SK-N-SH treated with all-trans-retinoic acid at 6 μM for 48 hours (cell line): ENCODE data around the gene ERLIN1.

Experiments
- ATAC-seq: fragments of 200-7000 bp; cut with Tn5 transposase; 3 replicates; pipeline ENCODE4 v1.9.1; 2020; ENCODE audit warnings: mild to moderate bottlenecking, moderate library complexity
- ARNTL ChIP-seq: fragments of 450-650 bp; formaldehyde crosslinking; IDR thresholded peaks from 2 replicates; pipeline ENCODE4 v1.5.0; 2020; ENCODE audit warnings: low read depth, mild to moderate bottlenecking, moderate library complexity, borderline replicate concordance
- ESRRG ChIP-seq: fragments of 250-450 bp; sonication (Bioruptor Pico); IDR thresholded peaks from 2 replicates; pipeline ENCODE4 v1.6.1; 2021; ENCODE audit warnings: mild to moderate bottlenecking
- GLIS3 ChIP-seq: fragments of 250-450 bp; sonication (Bioruptor Pico); IDR thresholded peaks from 2 replicates; pipeline ENCODE4 v1.5.0; 2020; ENCODE audit warnings: mild to moderate bottlenecking, moderate library complexity
- ISL1 ChIP-seq: fragments of 250-450 bp; sonication (Bioruptor Pico); IDR thresholded peaks from 2 replicates; pipeline ENCODE4 v2.1.2; 2022; ENCODE audit warnings: mild to moderate bottlenecking, moderate library complexity
- OSR1 ChIP-seq: fragments of 250-450 bp; sonication (Bioruptor Pico); IDR thresholded peaks from 2 replicates; pipeline ENCODE4 v1.8.0; 2022; ENCODE audit warnings: moderate library complexity, mild to moderate bottlenecking, inconsistent platforms
- PPARA ChIP-seq: fragments of 250-450 bp; sonication (Bioruptor Pico); IDR thresholded peaks from 2 replicates; pipeline ENCODE4 v1.5.0; 2020; ENCODE audit warnings: mild to moderate bottlenecking, borderline replicate concordance
- RARB ChIP-seq: fragments of 250-450 bp; sonication (Bioruptor Pico); IDR thresholded peaks from 2 replicates; pipeline ENCODE4 v1.8.0; 2021; ENCODE audit warnings: mild to moderate bottlenecking, moderate library complexity
- SNAI2 ChIP-seq: fragments of 250-450 bp; sonication (Bioruptor Pico); IDR thresholded peaks from 2 replicates; pipeline ENCODE4 v1.5.0; 2020; ENCODE audit warnings: mild to moderate bottlenecking, moderate library complexity
- TCF4 ChIP-seq: fragments of 250-450 bp; sonication (Bioruptor Pico); IDR thresholded peaks from 2 replicates; pipeline ENCODE4 v1.8.0; 2021; ENCODE audit warnings: mild to moderate bottlenecking, moderate library complexity, borderline replicate concordance
- TOX ChIP-seq: fragments of 250-450 bp; sonication (Bioruptor Pico); IDR thresholded peaks from 2 replicates; pipeline ENCODE4 v1.8.0; 2021; ENCODE audit warnings: mild to moderate bottlenecking, moderate library complexity, borderline replicate concordance
- ZC3H10 ChIP-seq: fragments of 250-450 bp; sonication (Bioruptor Pico); IDR thresholded peaks from 2 replicates; pipeline ENCODE4 v1.5.1; 2021; ENCODE audit warnings: mild to moderate bottlenecking, moderate library complexity
- ZFP3 ChIP-seq: fragments of 250-450 bp; sonication (Bioruptor Pico); IDR thresholded peaks from 2 replicates; pipeline ENCODE4 v1.5.0; 2020; ENCODE audit warnings: mild to moderate bottlenecking, moderate library complexity
- ZFP30 ChIP-seq: fragments of 450-650 bp; formaldehyde crosslinking; IDR thresholded peaks from 2 replicates; pipeline ENCODE4 v1.5.0; 2022; ENCODE audit warnings: mild to moderate bottlenecking, moderate library complexity
- ZNF70 ChIP-seq: fragments of 450-650 bp; formaldehyde crosslinking; IDR thresholded peaks from 2 replicates; pipeline ENCODE4 v1.5.0; 2020; ENCODE audit warnings: mild to moderate bottlenecking, moderate library complexity
- ZNF8 ChIP-seq: fragments of 450-650 bp; formaldehyde crosslinking; IDR thresholded peaks from 2 replicates; pipeline ENCODE4 v1.5.0; 2020; ENCODE audit warnings: mild to moderate bottlenecking, moderate library complexity
- TF ChIP-seq, protein P1 (sequence below): fragments of 250-450 bp; sonication (Bioruptor Pico); IDR thresholded peaks from 2 replicates; pipeline ENCODE4 v1.5.1; 2021; ENCODE audit warnings: mild to moderate bottlenecking, moderate library complexity
- TF ChIP-seq, protein P2 (sequence below): fragments of 250-450 bp; sonication (Bioruptor Pico); IDR thresholded peaks from 2 replicates; pipeline ENCODE4 v1.8.0; 2020; ENCODE audit warnings: mild to moderate bottlenecking, moderate library complexity, borderline replicate concordance
- TF ChIP-seq, protein P3 (sequence below): fragments of 250-450 bp; sonication (Bioruptor Pico); IDR thresholded peaks from 2 replicates; pipeline ENCODE4 v1.5.0; 2020; ENCODE audit warnings: mild to moderate bottlenecking, moderate library complexity
- TF ChIP-seq, protein P4 (sequence below): fragments of 250-450 bp; sonication (Bioruptor Pico); IDR thresholded peaks from 2 replicates; pipeline ENCODE4 v1.5.1; 2020; ENCODE audit warnings: low read depth, mild to moderate bottlenecking, moderate library complexity

Gene ERLIN1

DNA sequence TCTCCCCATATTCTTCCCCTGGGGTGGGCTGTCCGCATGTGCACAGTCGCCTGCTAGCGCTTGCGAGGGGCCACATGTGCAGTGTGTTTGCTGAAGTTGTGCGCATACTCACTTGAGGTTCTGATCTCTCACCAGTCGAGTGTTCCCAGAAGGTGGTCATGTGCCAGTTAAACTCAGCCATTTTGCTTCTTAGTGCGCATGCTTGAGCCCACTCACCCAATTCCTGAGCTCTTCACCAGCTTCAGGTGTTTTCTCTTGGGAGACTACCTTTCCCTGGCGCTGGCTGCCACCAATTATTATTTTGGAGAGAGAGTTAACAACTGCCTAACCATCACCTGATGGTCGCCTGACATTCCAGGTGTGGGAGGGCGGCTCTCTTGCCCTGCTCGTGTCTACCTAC, 79.0 kb downstream of the ERLIN1 start:
- TF ChIP-seq ZC3H10 (CRISPR knock-in tag) (no peak), PPARA (CRISPR knock-in tag) (no peak), ISL1 (CRISPR knock-in tag) (no peak), ESRRG (no peak)
- TF ChIP-seq, protein P1, sequence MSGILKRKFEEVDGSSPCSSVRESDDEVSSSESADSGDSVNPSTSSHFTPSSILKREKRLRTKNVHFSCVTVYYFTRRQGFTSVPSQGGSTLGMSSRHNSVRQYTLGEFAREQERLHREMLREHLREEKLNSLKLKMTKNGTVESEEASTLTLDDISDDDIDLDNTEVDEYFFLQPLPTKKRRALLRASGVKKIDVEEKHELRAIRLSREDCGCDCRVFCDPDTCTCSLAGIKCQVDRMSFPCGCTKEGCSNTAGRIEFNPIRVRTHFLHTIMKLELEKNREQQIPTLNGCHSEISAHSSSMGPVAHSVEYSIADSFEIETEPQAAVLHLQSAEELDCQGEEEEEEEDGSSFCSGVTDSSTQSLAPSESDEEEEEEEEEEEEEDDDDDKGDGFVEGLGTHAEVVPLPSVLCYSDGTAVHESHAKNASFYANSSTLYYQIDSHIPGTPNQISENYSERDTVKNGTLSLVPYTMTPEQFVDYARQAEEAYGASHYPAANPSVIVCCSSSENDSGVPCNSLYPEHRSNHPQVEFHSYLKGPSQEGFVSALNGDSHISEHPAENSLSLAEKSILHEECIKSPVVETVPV (CRISPR knock-in tag), result no peak
- TF ChIP-seq, all 23 proteins: peak for 0
- ATAC-seq, result no peak

DNA sequence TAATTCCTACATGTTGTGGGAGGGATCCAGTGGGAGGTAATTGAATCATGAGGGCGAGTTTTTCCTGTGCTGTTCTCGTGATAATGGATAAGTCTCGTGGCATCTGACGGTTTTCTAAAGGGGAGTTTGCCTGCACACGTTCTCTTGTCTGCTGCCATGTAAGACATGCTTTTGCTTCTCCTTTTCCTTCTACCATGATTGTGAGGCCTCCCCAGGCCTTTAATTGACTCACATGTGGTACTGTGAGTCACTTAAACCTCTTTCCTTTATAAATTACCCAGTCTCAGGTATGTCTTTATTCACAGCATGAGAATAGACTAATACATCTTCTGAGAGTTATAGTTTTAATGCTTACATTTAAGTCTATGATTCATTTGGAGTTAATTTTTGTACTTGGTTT, 81.5 kb downstream of the ERLIN1 start:
- TF ChIP-seq SNAI2 (CRISPR knock-in tag) (no peak), ESRRG (no peak), ISL1 (CRISPR knock-in tag) (no peak), OSR1 (CRISPR knock-in tag) (no peak), TCF4 (CRISPR knock-in tag) (no peak), TOX (CRISPR knock-in tag) (no peak), ZFP30 (CRISPR knock-in tag) (no peak), RARB (CRISPR knock-in tag) (no peak), ZNF8 (CRISPR knock-in tag) (no peak), ZC3H10 (CRISPR knock-in tag) (no peak), ZFP3 (CRISPR knock-in tag) (no peak)
- TF ChIP-seq, protein P2, sequence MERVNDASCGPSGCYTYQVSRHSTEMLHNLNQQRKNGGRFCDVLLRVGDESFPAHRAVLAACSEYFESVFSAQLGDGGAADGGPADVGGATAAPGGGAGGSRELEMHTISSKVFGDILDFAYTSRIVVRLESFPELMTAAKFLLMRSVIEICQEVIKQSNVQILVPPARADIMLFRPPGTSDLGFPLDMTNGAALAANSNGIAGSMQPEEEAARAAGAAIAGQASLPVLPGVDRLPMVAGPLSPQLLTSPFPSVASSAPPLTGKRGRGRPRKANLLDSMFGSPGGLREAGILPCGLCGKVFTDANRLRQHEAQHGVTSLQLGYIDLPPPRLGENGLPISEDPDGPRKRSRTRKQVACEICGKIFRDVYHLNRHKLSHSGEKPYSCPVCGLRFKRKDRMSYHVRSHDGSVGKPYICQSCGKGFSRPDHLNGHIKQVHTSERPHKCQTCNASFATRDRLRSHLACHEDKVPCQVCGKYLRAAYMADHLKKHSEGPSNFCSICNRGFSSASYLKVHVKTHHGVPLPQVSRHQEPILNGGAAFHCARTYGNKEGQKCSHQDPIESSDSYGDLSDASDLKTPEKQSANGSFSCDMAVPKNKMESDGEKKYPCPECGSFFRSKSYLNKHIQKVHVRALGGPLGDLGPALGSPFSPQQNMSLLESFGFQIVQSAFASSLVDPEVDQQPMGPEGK, result no peak
- TF ChIP-seq, protein P3, sequence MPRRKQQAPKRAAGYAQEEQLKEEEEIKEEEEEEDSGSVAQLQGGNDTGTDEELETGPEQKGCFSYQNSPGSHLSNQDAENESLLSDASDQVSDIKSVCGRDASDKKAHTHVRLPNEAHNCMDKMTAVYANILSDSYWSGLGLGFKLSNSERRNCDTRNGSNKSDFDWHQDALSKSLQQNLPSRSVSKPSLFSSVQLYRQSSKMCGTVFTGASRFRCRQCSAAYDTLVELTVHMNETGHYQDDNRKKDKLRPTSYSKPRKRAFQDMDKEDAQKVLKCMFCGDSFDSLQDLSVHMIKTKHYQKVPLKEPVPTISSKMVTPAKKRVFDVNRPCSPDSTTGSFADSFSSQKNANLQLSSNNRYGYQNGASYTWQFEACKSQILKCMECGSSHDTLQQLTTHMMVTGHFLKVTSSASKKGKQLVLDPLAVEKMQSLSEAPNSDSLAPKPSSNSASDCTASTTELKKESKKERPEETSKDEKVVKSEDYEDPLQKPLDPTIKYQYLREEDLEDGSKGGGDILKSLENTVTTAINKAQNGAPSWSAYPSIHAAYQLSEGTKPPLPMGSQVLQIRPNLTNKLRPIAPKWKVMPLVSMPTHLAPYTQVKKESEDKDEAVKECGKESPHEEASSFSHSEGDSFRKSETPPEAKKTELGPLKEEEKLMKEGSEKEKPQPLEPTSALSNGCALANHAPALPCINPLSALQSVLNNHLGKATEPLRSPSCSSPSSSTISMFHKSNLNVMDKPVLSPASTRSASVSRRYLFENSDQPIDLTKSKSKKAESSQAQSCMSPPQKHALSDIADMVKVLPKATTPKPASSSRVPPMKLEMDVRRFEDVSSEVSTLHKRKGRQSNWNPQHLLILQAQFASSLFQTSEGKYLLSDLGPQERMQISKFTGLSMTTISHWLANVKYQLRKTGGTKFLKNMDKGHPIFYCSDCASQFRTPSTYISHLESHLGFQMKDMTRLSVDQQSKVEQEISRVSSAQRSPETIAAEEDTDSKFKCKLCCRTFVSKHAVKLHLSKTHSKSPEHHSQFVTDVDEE (CRISPR knock-in tag), result no peak
- TF ChIP-seq, protein P4, sequence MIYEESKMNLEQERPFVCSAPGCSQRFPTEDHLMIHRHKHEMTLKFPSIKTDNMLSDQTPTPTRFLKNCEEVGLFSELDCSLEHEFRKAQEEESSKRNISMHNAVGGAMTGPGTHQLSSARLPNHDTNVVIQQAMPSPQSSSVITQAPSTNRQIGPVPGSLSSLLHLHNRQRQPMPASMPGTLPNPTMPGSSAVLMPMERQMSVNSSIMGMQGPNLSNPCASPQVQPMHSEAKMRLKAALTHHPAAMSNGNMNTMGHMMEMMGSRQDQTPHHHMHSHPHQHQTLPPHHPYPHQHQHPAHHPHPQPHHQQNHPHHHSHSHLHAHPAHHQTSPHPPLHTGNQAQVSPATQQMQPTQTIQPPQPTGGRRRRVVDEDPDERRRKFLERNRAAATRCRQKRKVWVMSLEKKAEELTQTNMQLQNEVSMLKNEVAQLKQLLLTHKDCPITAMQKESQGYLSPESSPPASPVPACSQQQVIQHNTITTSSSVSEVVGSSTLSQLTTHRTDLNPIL (CRISPR knock-in tag), result no peak
- no peak for ATAC-seq

DNA sequence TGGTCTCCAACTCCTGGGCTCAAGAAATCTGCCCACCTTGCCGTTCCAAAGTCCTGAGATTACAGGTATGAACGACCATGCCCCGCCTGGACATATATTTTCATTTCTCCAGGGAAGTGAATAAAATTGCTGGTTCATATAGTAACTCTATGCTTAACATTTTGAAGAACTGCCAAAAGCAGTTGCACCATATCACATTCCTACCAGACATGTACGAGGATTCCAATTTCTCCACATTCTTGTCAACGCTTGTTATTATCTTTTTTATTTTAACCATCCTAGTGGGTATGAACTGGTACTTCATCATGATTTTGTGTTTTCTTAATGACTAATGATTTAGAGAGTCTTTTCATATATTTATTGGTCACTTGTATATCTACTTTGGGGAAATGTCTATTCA, 82.2 kb downstream of the ERLIN1 start:
- TF ChIP-seq ZNF8 (CRISPR knock-in tag) (no peak), ISL1 (CRISPR knock-in tag) (no peak), ZNF70 (CRISPR knock-in tag) (no peak), ARNTL (CRISPR knock-in tag) (no peak), GLIS3 (CRISPR knock-in tag) (no peak)
- TF ChIP-seq, protein P3 (CRISPR knock-in tag), result no peak
- TF ChIP-seq, all 23 proteins: peak for 0

More for the DNA sequence above, 82.2 kb downstream of the ERLIN1 start:
- no peak for ATAC-seq
